Liver (tissue), 9 donors: ENCODE results near the gene ZFAND2B. TPM values are rescaled to one million over a fixed set of nuclear protein-coding genes. Genes with fewer than 3 reads are reported as not detected.

ENCODE experiments used
- DNase-seq: peaks from one replicate; pipeline ENCODE4 v3.0.0-alpha.2; 2017; ENCODE audit warnings: low spot score
- H3K27ac ChIP-seq, 2 donors: one replicate each; pipeline ENCODE4 v1.7.0; 2013; ENCODE audit warnings: inconsistent platforms in 2 of 2, low read length in 2 of 2, control low read depth in 1 of 2, low read depth in 1 of 2, mild to moderate bottlenecking in 1 of 2
- H3K27me3 ChIP-seq, 4 donors: one replicate each; pipeline versions ENCODE4 v1.6.1 to v1.7.0; 2013; ENCODE audit warnings: low read length in 3 of 4, inconsistent platforms in 1 of 4, mild to moderate bottlenecking in 1 of 4, moderate library complexity in 1 of 4; ENCODE audit not compliant: control insufficient read depth in 4 of 4, insufficient read depth in 4 of 4
- H3K36me3 ChIP-seq, 4 donors: one replicate each; pipeline versions ENCODE4 v1.6.1 to v1.7.0; 2013; ENCODE audit warnings: low read length in 3 of 4, mild to moderate bottlenecking in 3 of 4, low read depth in 1 of 4, moderate library complexity in 1 of 4; ENCODE audit not compliant: control insufficient read depth in 4 of 4, insufficient read depth in 3 of 4
- H3K4me1 ChIP-seq, 4 donors: one replicate each; pipeline versions ENCODE4 v1.6.1 to v1.7.0; 2013; ENCODE audit warnings: low read length in 3 of 4, mild to moderate bottlenecking in 3 of 4, moderate library complexity in 1 of 4; ENCODE audit not compliant: control insufficient read depth in 4 of 4, insufficient read depth in 4 of 4
- H3K4me3 ChIP-seq, 3 donors: one replicate each; pipeline versions ENCODE4 v1.6.1 to v1.7.0; 2013; ENCODE audit warnings: low read length in 3 of 3, control low read depth in 1 of 3, low read depth in 1 of 3, mild to moderate bottlenecking in 1 of 3
- H3K9ac ChIP-seq, 2 donors: one replicate each; pipeline ENCODE4 v1.7.0; 2013; ENCODE audit warnings: low read length in 2 of 2, mild to moderate bottlenecking in 2 of 2, moderate library complexity in 2 of 2, control low read depth in 1 of 2, low read depth in 1 of 2
- H3K9me3 ChIP-seq, 4 donors: one replicate each; pipeline versions ENCODE4 v1.6.1 to v1.7.0; 2013; ENCODE audit warnings: low read length in 3 of 4; ENCODE audit not compliant: control insufficient read depth in 4 of 4
- ATF3 ChIP-seq: IDR thresholded peaks from 2 replicates; pipeline ENCODE4 v1.6.1; 2016; ENCODE audit warnings: antibody characterized with exemption
- CTCF ChIP-seq: fragments of 150-350 bp; IDR thresholded peaks from 2 replicates; pipeline ENCODE4 v1.5.1; 2017; ENCODE audit warnings: improper control_type of control experiment, low read depth, low read length; ENCODE audit not compliant: missing input control
- EGR1 ChIP-seq, 2 donors: IDR thresholded peaks; 2 replicates each; pipeline ENCODE4 v1.6.1; 2016 to 2018; ENCODE audit warnings: antibody characterized with exemption in 2 of 2, low read depth in 2 of 2
- FOXA1 ChIP-seq: IDR thresholded peaks from 2 replicates; pipeline ENCODE4 v1.6.1; 2016; ENCODE audit warnings: antibody characterized with exemption
- FOXA2 ChIP-seq: IDR thresholded peaks from 2 replicates; pipeline ENCODE4 v1.6.1; 2016; ENCODE audit warnings: antibody characterized with exemption
- GABPA ChIP-seq, 2 donors: IDR thresholded peaks in 1 of 2; conservative IDR thresholded peaks in 1 of 2; 2 replicates each; pipeline ENCODE4 v1.6.1; 2016; ENCODE audit warnings: antibody characterized with exemption in 2 of 2, mild to moderate bottlenecking in 1 of 2, moderate library complexity in 1 of 2
- HNF4A ChIP-seq, 2 donors: conservative IDR thresholded peaks; 2 replicates each; pipeline ENCODE4 v1.6.1; 2016; ENCODE audit warnings: antibody characterized with exemption in 2 of 2, mild to moderate bottlenecking in 2 of 2
- JUND ChIP-seq, 2 donors: IDR thresholded peaks; 2 replicates each; pipeline ENCODE4 v1.6.1; 2016; ENCODE audit warnings: antibody characterized with exemption in 2 of 2
- NR2F2 ChIP-seq: IDR thresholded peaks from 2 replicates; pipeline ENCODE4 v1.6.1; 2016; ENCODE audit warnings: antibody characterized with exemption
- RAD21 ChIP-seq, 2 donors: IDR thresholded peaks; 2 replicates each; pipeline ENCODE4 v1.6.1; 2016; ENCODE audit warnings: antibody characterized with exemption in 2 of 2, mild to moderate bottlenecking in 2 of 2
- REST ChIP-seq: IDR thresholded peaks from 2 replicates; pipeline ENCODE4 v1.6.1; 2016; ENCODE audit warnings: antibody characterized with exemption, mild to moderate bottlenecking
- RXRA ChIP-seq, 2 donors: IDR thresholded peaks; 2 replicates each; pipeline ENCODE4 v1.6.1; 2017 to 2018; ENCODE audit warnings: antibody characterized with exemption in 2 of 2, mild to moderate bottlenecking in 1 of 2
- SP1 ChIP-seq: IDR thresholded peaks from 2 replicates; pipeline ENCODE4 v1.6.1; 2018; ENCODE audit warnings: antibody characterized with exemption, mild to moderate bottlenecking
- TAF1 ChIP-seq: conservative IDR thresholded peaks from 2 replicates; pipeline ENCODE4 v1.6.1; 2016; ENCODE audit warnings: antibody characterized with exemption, mild to moderate bottlenecking
- YY1 ChIP-seq: IDR thresholded peaks from 2 replicates; pipeline ENCODE4 v1.6.1; 2016; ENCODE audit warnings: antibody characterized with exemption, mild to moderate bottlenecking
- ZBTB33 ChIP-seq: IDR thresholded peaks from 2 replicates; pipeline ENCODE4 v1.6.1; 2016; ENCODE audit warnings: antibody characterized with exemption
- WGBS: extraction: QIAGEN DNeasy Blood & Tissue Kit; methylation state at CpG from one replicate; pipeline ENCODE4 v1.1.7; 2013; 5-methylcytosine and 5-hydroxymethylcytosine counted together
- polyA plus RNA-seq, 2 donors: library from polyadenylated mRNA; stranded (reverse) in 1 of 2; unstranded in 1 of 2; fragments of 200-250 nt in 1 of 2; fragments of >200 nt in 1 of 2; fragmentation: Nextera tagmentation in 1 of 2; extraction: Ambion mirVana in 1 of 2; gene quantifications; one replicate each; pipeline versions ENCODE4 v1.2.1 to v1.2.3, GENCODE V29; 2013 to 2015
- total RNA-seq, 2 donors: library from RNA; depleted of rRNA; stranded (reverse); fragments of >200 nt; gene quantifications; one replicate each; pipeline ENCODE4 v1.2.3, GENCODE V29; 2014
- donor health status: healthy.
- donor health status: healthy.
- donor health status: healthy.
- donor health status: healthy.
- donor health status: healthy.

ZFAND2B gene
- total and polyA plus RNA-seq, 4 donors: 19.6 to 53.8 (median 25.8) TPM

- Histone ChIP-seq H3K36me3 (peaks cover 11 to 35% (median 18%) of the 10 kb centered on the region in 4 donors), H3K9ac (no peak overlapping the region)
Observed at GRCh38 chr2:219216535-219216915, 9.9 kb downstream of the ZFAND2B start.

More at GRCh38 chr2:219216535-219216915, 9.9 kb downstream of the ZFAND2B start:
- no peaks in the 10 kb centered on the region for H3K27me3 ChIP-seq
- WGBS: 96% methylated on average over 6 of the region's 6 CpGs
- no peak overlapping the region for H3K4me3 ChIP-seq
- H3K9me3 ChIP-seq: no peaks in the 10 kb centered on the region
- no peak for TF ChIP-seq ATF3
- TF ChIP-seq ZBTB33: no peak
- no peak for TF ChIP-seq EGR1 (IDR thresholded peaks at IDR 0.05; ENCODE audit: low read depth in 2 of 2)
- no peak for TF ChIP-seq REST
- TF ChIP-seq FOXA1: no peak
- TF ChIP-seq NR2F2: no peak
- no peak for TF ChIP-seq RAD21 (IDR thresholded peaks at IDR 0.05)
- no peak for TF ChIP-seq CTCF
- no peak for TF ChIP-seq HNF4A (conservative IDR thresholded peaks at IDR 0.05)
- TF ChIP-seq SP1: no peak
- no peak for TF ChIP-seq YY1
- TF ChIP-seq TAF1: no peak
- no peak for TF ChIP-seq RXRA (IDR thresholded peaks at IDR 0.05)
- no peak for TF ChIP-seq JUND (IDR thresholded peaks at IDR 0.05)
- no peak for TF ChIP-seq FOXA2
- no peak for TF ChIP-seq GABPA (IDR thresholded peaks at IDR 0.05 in 1 of 2, conservative IDR thresholded peaks at IDR 0.05 in 1 of 2)
- peak; percentile 36 for DNase-seq
- H3K27ac ChIP-seq: no peak overlapping the region
- peaks cover 5 to 27% (median 19%) of the 10 kb centered on the region in 4 donors for H3K4me1 ChIP-seq
